ENCODE measurements around the gene SRGAP1. TPM values are rescaled to one million over a fixed set of nuclear protein-coding genes. Genes with fewer than 3 reads are reported as not detected.

Gene SRGAP1
- total and polyA plus RNA-seq, 2 of the 4 experiments (the other 2 are of a cell fraction): 10.0 to 10.2 TPM

DNA sequence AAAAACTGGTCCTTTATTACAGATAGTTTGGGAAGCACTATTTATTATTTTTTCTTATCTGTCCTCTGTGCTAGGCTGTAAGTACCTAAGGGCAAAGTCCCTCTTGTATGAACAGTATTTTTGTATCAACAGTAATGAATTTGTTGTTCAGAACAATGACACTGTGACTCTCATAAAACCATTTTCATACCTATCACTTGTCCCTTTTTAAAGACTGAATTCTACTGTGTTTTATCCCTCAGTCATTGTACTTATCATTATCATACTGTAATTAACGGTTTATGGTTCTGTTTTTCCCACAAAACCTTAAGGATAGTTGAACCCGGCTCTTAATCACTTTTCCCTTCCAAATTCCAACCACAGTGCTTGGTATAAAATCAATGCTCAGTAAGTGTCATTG is 69.4 kb downstream of the SRGAP1 start:
- Histone ChIP-seq H4K8ac (ENCODE audit: low read depth in 2 of 2, low read length in 2 of 2) (peak overlapping the region in 1 of 2 experiments; percentile 23; a peak in 1 of 4 replicates), H4K5ac (ENCODE audit: low read depth, low read length) (peak overlapping the region; percentile 10; the same call in 1 of the 2 replicates), H3K14ac (replicated peaks; ENCODE audit: low read depth, low read length) (no peak overlapping the region), H3K4me1 (ENCODE audit: control insufficient read depth, insufficient read depth, low read length) (peaks cover 20% of the 10 kb centered on the region), H3K27me3 (ENCODE audit: control insufficient read depth, insufficient read depth, low read length) (no peaks in the 10 kb centered on the region), H4K20me1 (ENCODE audit: insufficient read depth, low read length) (peaks cover 18% of the 10 kb centered on the region), H3K27ac (ENCODE audit: insufficient read depth, low read length) (no peak overlapping the region), H3K4me2 (ENCODE audit: low read depth, low read length) (no peak overlapping the region; the same call in 1 of the 2 replicates), H3K9me1 (ENCODE audit: insufficient read depth, low read length) (peaks cover 16% of the 10 kb centered on the region), H4K91ac (ENCODE audit: insufficient read depth, low read depth, low read length) (no peak overlapping the region), H3K18ac (ENCODE audit: low read depth, low read length) (no peak overlapping the region), H3K36me3 (ENCODE audit: control insufficient read depth, insufficient read depth, low read length) (no peaks in the 10 kb centered on the region), H3K23ac (ENCODE audit: low read depth, low read length) (no peak overlapping the region), H3K9me3 (ENCODE audit: control insufficient read depth, insufficient read depth, low read length) (no peaks in the 10 kb centered on the region), H3K56ac (ENCODE audit: extremely low read depth, insufficient read depth, low read length) (no peak overlapping the region), H2AK9ac (replicated peaks; ENCODE audit: low read depth, low read length, poor library complexity) (no peak overlapping the region), H2BK15ac (ENCODE audit: low read depth, low read length) (no peak overlapping the region), H2AFZ (replicated peaks; ENCODE audit: low read length, poor library complexity) (no peak overlapping the region), H3K79me1 (ENCODE audit: low read depth in 1 of 2, low read length in 2 of 2) (peaks cover 7 to 61% of the 10 kb centered on the region in 2 experiments), H2BK5ac (ENCODE audit: low read depth, low read length, poor library complexity, severe bottlenecking) (peak overlapping the region; percentile 55), H2BK20ac (ENCODE audit: low read depth, low read length) (no peak overlapping the region), H3K9ac (ENCODE audit: low read depth, low read length) (no peak overlapping the region), H2AK5ac (ENCODE audit: low read depth, low read length) (no peak overlapping the region), H3K4me3 (ENCODE audit: insufficient read depth, low read depth, low read length) (no peak overlapping the region), H3K4ac (ENCODE audit: low read depth, low read length) (no peak overlapping the region), H2BK120ac (ENCODE audit: low read depth, low read length) (no peak overlapping the region)
- BruUV-seq (replicated peaks): no TSS peak
- ATAC-seq (ENCODE audit: low read depth): no peak
- CTCF ChIA-PET: interaction anchor here (0.5 kb wide), 1 partner anchor 343 kb away, joined by 3 read pairs; no protein-coding TSS in a partner anchor
- POLR2A ChIA-PET (ENCODE audit: unreplicated experiment): no interaction called here
- intact Hi-C loops (cut with micrococcal nuclease): loop anchor here (10.0 kb wide), 1 partner anchor 341 kb away; no protein-coding TSS in a partner anchor
- TF ChIP-seq NFE2L2 (IDR thresholded peaks at IDR 0.05; ENCODE audit: low read depth, low read length) (no peak), RCOR1 (IDR thresholded peaks at IDR 0.05; ENCODE audit: insufficient replicate concordance, low read length) (no peak), RAD21 (IDR thresholded peaks at IDR 0.05; ENCODE audit: low read length) (no peak), MXI1 (IDR thresholded peaks at IDR 0.05; ENCODE audit: borderline replicate concordance, low read depth, low read length) (no peak), MAFK (IDR thresholded peaks at IDR 0.05; ENCODE audit: low read depth, low read length) (no peak), FOS (IDR thresholded peaks at IDR 0.05; ENCODE audit: low read depth, low read length) (no peak), POLR2A (IDR thresholded peaks at IDR 0.05; ENCODE audit: low read depth, low read length) (no peak), SMC3 (IDR thresholded peaks at IDR 0.05; ENCODE audit: low read depth, low read length) (no peak), RFX5 (IDR thresholded peaks at IDR 0.05; ENCODE audit: low read depth, low read length) (no peak), CEBPB (IDR thresholded peaks at IDR 0.05; ENCODE audit: low read depth, low read length) (no peak), CHD1 (IDR thresholded peaks at IDR 0.05; ENCODE audit: low read depth, low read length) (no peak), MAZ (IDR thresholded peaks at IDR 0.05; ENCODE audit: borderline replicate concordance, low read depth, low read length) (no peak)
- TF ChIP-seq, protein P1, sequence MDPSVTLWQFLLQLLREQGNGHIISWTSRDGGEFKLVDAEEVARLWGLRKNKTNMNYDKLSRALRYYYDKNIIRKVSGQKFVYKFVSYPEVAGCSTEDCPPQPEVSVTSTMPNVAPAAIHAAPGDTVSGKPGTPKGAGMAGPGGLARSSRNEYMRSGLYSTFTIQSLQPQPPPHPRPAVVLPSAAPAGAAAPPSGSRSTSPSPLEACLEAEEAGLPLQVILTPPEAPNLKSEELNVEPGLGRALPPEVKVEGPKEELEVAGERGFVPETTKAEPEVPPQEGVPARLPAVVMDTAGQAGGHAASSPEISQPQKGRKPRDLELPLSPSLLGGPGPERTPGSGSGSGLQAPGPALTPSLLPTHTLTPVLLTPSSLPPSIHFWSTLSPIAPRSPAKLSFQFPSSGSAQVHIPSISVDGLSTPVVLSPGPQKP (IDR thresholded peaks at IDR 0.05; ENCODE audit: borderline replicate concordance, low read depth, low read length): no peak
- in situ Hi-C loops (cut with MboI; ENCODE audit: low sequenced_read_pairs): no loop called here
- dilution Hi-C loops (cut with HindIII; ENCODE audit: low sequenced_read_pairs, unreplicated experiment): no loop called here
- no peak for DNase-seq
- no CpG with 5 or more reads among the region's 2 CpGs for WGBS, 2 experiments (ENCODE audit: extremely low coverage in 2 of 2, insufficient read length in 1 of 2)
